H1 (cell line): ENCODE results near the gene ZNF550. TPM values are rescaled to one million over a fixed set of nuclear protein-coding genes. Genes with fewer than 3 reads are reported as not detected.

Experiments
- CTCF ChIA-PET: fragments of 300-600 bp; sonication (Branson Sonifier 250); formaldehyde crosslinking; loops from one replicate; lab custom pipeline; 2021; ENCODE audit not compliant: partially characterized antibody; lab: Charles Lee
- POLR2A ChIA-PET: fragments of 300-600 bp; sonication (Branson Sonifier 250); formaldehyde crosslinking; loops from one replicate; lab custom pipeline; 2021; ENCODE audit warnings: inconsistent platforms; ENCODE audit not compliant: partially characterized antibody; lab: Charles Lee
- DNase-seq, 2 experiments: peaks; one replicate each; pipeline versions ENCODE4 v3.0.0 to v3.0.0-alpha.2; 2010 to 2022; ENCODE audit warnings: low spot score in 2 of 2, low read depth in 1 of 2, mixed read lengths in 1 of 2
- FAIRE-seq: peaks from 2 replicates; lab custom pipeline; 2011; peaks lifted over from hg19 to GRCh38; lab: Jason Lieb, UNC
- H2AFZ ChIP-seq: 2 replicates; pipeline ENCODE4 v1.8.1; 2012; ENCODE audit warnings: low read length, inconsistent platforms
- H2AK5ac ChIP-seq: 2 replicates; pipeline ENCODE4 v1.6.1; 2013; ENCODE audit warnings: low read depth, low read length
- H2BK120ac ChIP-seq: replicated peaks from 2 replicates; pipeline ENCODE3; 2013; ENCODE audit warnings: low read depth, low read length, inconsistent platforms
- H2BK12ac ChIP-seq: 2 replicates; pipeline ENCODE4 v1.6.1; 2013; ENCODE audit warnings: low read depth, low read length
- H2BK15ac ChIP-seq: 2 replicates; pipeline ENCODE4 v1.6.1; 2013; ENCODE audit warnings: low read length
- H2BK20ac ChIP-seq: 2 replicates; pipeline ENCODE4 v1.6.1; 2013; ENCODE audit warnings: low read length
- H2BK5ac ChIP-seq: 2 replicates; pipeline ENCODE4 v1.6.1; 2013; ENCODE audit warnings: low read depth, low read length
- H3K14ac ChIP-seq: 2 replicates; pipeline ENCODE4 v1.6.1; 2013; ENCODE audit warnings: inconsistent platforms; ENCODE audit not compliant: insufficient read length
- H3K18ac ChIP-seq: 2 replicates; pipeline ENCODE4 v1.6.1; 2013; ENCODE audit warnings: low read length; ENCODE audit errors: extremely low read depth
- H3K23ac ChIP-seq: 2 replicates; pipeline ENCODE4 v1.6.1; 2013; ENCODE audit warnings: inconsistent platforms; ENCODE audit not compliant: insufficient read length
- H3K23me2 ChIP-seq: 2 replicates; pipeline ENCODE4 v1.6.1; 2013; ENCODE audit warnings: low read depth, low read length
- H3K27ac ChIP-seq: 2 replicates; pipeline ENCODE4 v1.6.1; 2011; ENCODE audit warnings: low read depth, low read length, inconsistent platforms
- H3K27me3 ChIP-seq, 4 experiments: replicated peaks in 1 of 4; 1 replicate in 1 of 4; 2 replicates in 3 of 4; pipeline versions ENCODE4 v1.6.1 to v1.8.1; 2011 to 2013; ENCODE audit warnings: low read length in 3 of 4, mild to moderate bottlenecking in 3 of 4, inconsistent platforms in 2 of 4, mixed read lengths in 2 of 4, moderate library complexity in 1 of 4; ENCODE audit not compliant: control insufficient read depth in 3 of 4, insufficient read depth in 3 of 4; ENCODE audit errors: extremely low read depth in 1 of 4
- H3K36me3 ChIP-seq, 4 experiments: 2 replicates each; pipeline versions ENCODE4 v1.6.1 to v1.8.1; 2011 to 2013; ENCODE audit warnings: mild to moderate bottlenecking in 4 of 4, low read length in 3 of 4, moderate library complexity in 2 of 4, control low read depth in 1 of 4, inconsistent platforms in 1 of 4; ENCODE audit not compliant: insufficient read depth in 4 of 4, control insufficient read depth in 2 of 4
- H3K4ac ChIP-seq: replicated peaks from 2 replicates; pipeline ENCODE3; 2013; ENCODE audit warnings: low read length, low read depth, mixed read lengths, inconsistent platforms; ENCODE audit not compliant: insufficient read length
- H3K4me1 ChIP-seq, 4 experiments: replicated peaks in 1 of 4; 1 replicate in 1 of 4; 2 replicates in 3 of 4; pipeline versions ENCODE4 v1.6.1 to v1.8.1; 2011 to 2013; ENCODE audit warnings: low read length in 3 of 4, inconsistent platforms in 2 of 4, mixed read lengths in 1 of 4; ENCODE audit not compliant: insufficient read depth in 4 of 4, control insufficient read depth in 3 of 4
- H3K4me2 ChIP-seq, 2 experiments: 2 replicates each; pipeline versions ENCODE4 v1.6.1 to v1.8.1; 2011 to 2013; ENCODE audit warnings: low read depth in 2 of 2, low read length in 2 of 2, control low read depth in 1 of 2, inconsistent platforms in 1 of 2, mild to moderate bottlenecking in 1 of 2; ENCODE audit not compliant: insufficient read depth in 1 of 2
- H3K4me3 ChIP-seq, 4 experiments: fragments of 200-600, 300-600 bp in 1 of 4; sonication (generic), shearing (Covaris generic), sonication (Bioruptor Twin) in 1 of 4; 2 replicates each; pipeline versions ENCODE4 v1.5.1 to v1.8.1; 2011 to 2016; ENCODE audit warnings: low read length in 4 of 4, low read depth in 3 of 4, control low read depth in 2 of 4, inconsistent platforms in 2 of 4, mild to moderate bottlenecking in 2 of 4, mixed read lengths in 1 of 4, moderate library complexity in 1 of 4; ENCODE audit not compliant: insufficient read depth in 2 of 4; ENCODE audit errors: extremely low read depth in 1 of 4
- H3K56ac ChIP-seq: replicated peaks from 2 replicates; pipeline ENCODE3; 2013; ENCODE audit warnings: low read depth, mild to moderate bottlenecking, mixed read lengths, low read length, inconsistent platforms; ENCODE audit not compliant: insufficient read length
- H3K79me1 ChIP-seq: 2 replicates; pipeline ENCODE4 v1.6.1; 2013; ENCODE audit warnings: low read depth, low read length, control low read depth
- H3K79me2 ChIP-seq, 2 experiments: 2 replicates each; pipeline versions ENCODE4 v1.6.1 to v1.8.1; 2012 to 2013; ENCODE audit warnings: low read length in 2 of 2, mild to moderate bottlenecking in 2 of 2, inconsistent platforms in 1 of 2; ENCODE audit not compliant: insufficient read depth in 2 of 2, control insufficient read depth in 1 of 2
- H3K9ac ChIP-seq, 4 experiments: replicated peaks in 1 of 4; 1 replicate in 1 of 4; 2 replicates in 3 of 4; pipeline versions ENCODE4 v1.6.1 to v1.8.1; 2011 to 2013; ENCODE audit warnings: low read depth in 3 of 4, low read length in 3 of 4, control low read depth in 2 of 4, mild to moderate bottlenecking in 2 of 4, moderate library complexity in 2 of 4, inconsistent platforms in 1 of 4; ENCODE audit errors: extremely low read depth in 1 of 4
- H3K9me3 ChIP-seq, 2 experiments: 2 replicates each; pipeline versions ENCODE4 v1.6.1 to v1.8.1; 2012 to 2013; ENCODE audit warnings: mild to moderate bottlenecking in 2 of 2, moderate library complexity in 2 of 2, control low read depth in 1 of 2, inconsistent platforms in 1 of 2, low read depth in 1 of 2, low read length in 1 of 2, mixed read lengths in 1 of 2; ENCODE audit not compliant: insufficient read depth in 2 of 2
- H4K20me1 ChIP-seq, 2 experiments: replicated peaks in 1 of 2; 2 replicates each; pipeline versions ENCODE3 to v1.8.1; 2011 to 2013; ENCODE audit warnings: inconsistent platforms in 2 of 2, low read length in 2 of 2, mild to moderate bottlenecking in 1 of 2; ENCODE audit not compliant: insufficient read depth in 2 of 2, control insufficient read depth in 1 of 2
- H4K5ac ChIP-seq: 2 replicates; pipeline ENCODE4 v1.6.1; 2013; ENCODE audit warnings: low read length, low read depth, mixed read lengths, inconsistent platforms; ENCODE audit not compliant: insufficient read length
- H4K8ac ChIP-seq: 2 replicates; pipeline ENCODE4 v1.8.0; 2013; ENCODE audit warnings: mild to moderate bottlenecking, moderate library complexity, low read length, inconsistent platforms; ENCODE audit not compliant: insufficient read depth; ENCODE audit errors: extremely low read depth
- H4K91ac ChIP-seq: replicated peaks from 2 replicates; pipeline ENCODE3; 2013; ENCODE audit warnings: low read length, mixed read lengths, inconsistent platforms; ENCODE audit not compliant: insufficient read length
- CBX5 ChIP-seq: fragments of 300-800, 300-1000 bp; sonication (generic); IDR thresholded peaks from 2 replicates; pipeline ENCODE4 v1.7.1; 2016; ENCODE audit warnings: antibody characterized with exemption, low read length, low read depth
- CHD2 ChIP-seq: IDR thresholded peaks from 2 replicates; pipeline ENCODE4 v1.6.1; 2012; ENCODE audit warnings: low read length, improper control_type of control experiment
- CREB1 ChIP-seq: IDR thresholded peaks from 2 replicates; pipeline ENCODE4 v1.6.1; 2012; ENCODE audit warnings: inconsistent platforms
- CTBP2 ChIP-seq: IDR thresholded peaks from 2 replicates; pipeline ENCODE4 v1.7.0; 2011; ENCODE audit warnings: borderline replicate concordance, mild to moderate bottlenecking, moderate library complexity, mixed read lengths, low read length; ENCODE audit not compliant: insufficient read depth, insufficient read length
- EP300 ChIP-seq, 2 experiments: IDR thresholded peaks; 1 replicate in 1 of 2; 2 replicates in 1 of 2; pipeline ENCODE4 v1.6.1; 2011 to 2012; ENCODE audit warnings: low read depth in 2 of 2, low read length in 2 of 2, mild to moderate bottlenecking in 2 of 2, borderline replicate concordance in 1 of 2, inconsistent platforms in 1 of 2, moderate library complexity in 1 of 2
- HDAC2 ChIP-seq, 2 experiments: fragments of 300-600 bp in 1 of 2; sonication (generic) in 1 of 2; IDR thresholded peaks; 2 replicates each; pipeline ENCODE4 v1.6.1; 2011 to 2012; ENCODE audit warnings: low read depth in 2 of 2, low read length in 2 of 2, mild to moderate bottlenecking in 2 of 2, moderate library complexity in 2 of 2, borderline replicate concordance in 1 of 2, inconsistent platforms in 1 of 2
- JUND ChIP-seq: IDR thresholded peaks from 2 replicates; pipeline ENCODE4 v1.6.1; 2011; ENCODE audit warnings: mild to moderate bottlenecking, improper control_type of control experiment, low read length
- POLR2AphosphoS5 ChIP-seq: IDR thresholded peaks from 2 replicates; pipeline ENCODE4 v1.6.1; 2011; ENCODE audit warnings: low read depth, low read length
- POU5F1 ChIP-seq: IDR thresholded peaks from 2 replicates; pipeline ENCODE4 v1.6.1; 2011; ENCODE audit warnings: low read depth, mild to moderate bottlenecking, low read length, moderate library complexity
- RFX5 ChIP-seq: IDR thresholded peaks from 2 replicates; pipeline ENCODE4 v1.6.1; 2011; ENCODE audit warnings: low read depth, low read length, improper control_type of control experiment, borderline replicate concordance
- SIN3A ChIP-seq, 2 experiments: IDR thresholded peaks in 1 of 2; conservative IDR thresholded peaks in 1 of 2; 2 replicates each; pipeline ENCODE4 v1.6.1; 2011 to 2012; ENCODE audit warnings: low read length in 2 of 2, improper control_type of control experiment in 1 of 2, low read depth in 1 of 2, mild to moderate bottlenecking in 1 of 2
- SUZ12 ChIP-seq: fragments of 200-600 bp; sonication (generic); IDR thresholded peaks from 2 replicates; pipeline ENCODE4 v1.6.1; 2012; ENCODE audit warnings: mild to moderate bottlenecking, inconsistent platforms, low read length, moderate library complexity, mixed read lengths
- ZNF274 ChIP-seq: IDR thresholded peaks from 2 replicates; pipeline ENCODE4 v1.7.0; 2012; ENCODE audit warnings: low read length, borderline replicate concordance; ENCODE audit errors: extremely low read depth
- WGBS, 2 experiments: shearing (Covaris generic) in 1 of 2; methylation state at CpG; one replicate each; pipeline versions ENCODE4 v1.1.6 to v1.1.7; 2013 to 2015; ENCODE audit warnings: low lambda C conversion rate in 2 of 2, mixed read lengths in 2 of 2, inconsistent platforms in 1 of 2, low coverage in 1 of 2, missing lambda C conversion rate in 1 of 2; ENCODE audit not compliant: insufficient replicate concordance in 2 of 2, insufficient coverage in 1 of 2, insufficient read length in 1 of 2; ENCODE audit errors: extremely low coverage in 1 of 2, missing lambda C conversion rate in 1 of 2; 5-methylcytosine and 5-hydroxymethylcytosine counted together
- polyA plus RNA-seq, 7 experiments: library from polyadenylated mRNA; depleted of rRNA in 3 of 7; stranded (reverse) in 5 of 7; unstranded in 2 of 7; fragments of >200 nt in 5 of 7; fragments of 200-250 nt in 2 of 7; gene quantifications; 1 replicate in 5 of 7; 2 replicates in 1 of 7; 4 replicates in 1 of 7; pipeline versions ENCODE4 v1.2.1 to v1.2.3, GENCODE V29; 2011 to 2013; ENCODE audit warnings: missing spikeins in 2 of 7, mixed read lengths in 2 of 7
- total RNA-seq: library from RNA; stranded (reverse); fragmentation: NEBNext Ultra II Directional; extraction: Animal tissue kit (Norgen Biotek cat#: 25700); gene quantifications from 2 replicates; pipeline ENCODE4 v1.2.1, GENCODE V29; 2021

The ZNF550 gene
- total and polyA plus RNA-seq, 2 of the 8 experiments (the other 6 are each of a cell fraction or from before 2014, with no cell fraction given), result 4.5 to 10.7 TPM

GRCh38 chr19:57560049-57560491 is 407 bp upstream of the ZNF550 start:
- Histone ChIP-seq H3K4me2 (peak overlapping the region; percentile 51 to 86; a peak in 3 of 4 replicates), H2AK5ac (no peak overlapping the region), H3K18ac (no peak overlapping the region), H3K36me3 (peaks cover 0 to 11% (median 3%) of the 10 kb centered on the region in 4 experiments; a peak in 4 of 8 replicates), H3K4me3 (peak overlapping the region; percentile 80 to 96 (median 94)), H3K14ac (no peak overlapping the region), H3K4ac (peak overlapping the region; percentile 46), H4K20me1 (peaks cover 4 to 7% of the 10 kb centered on the region in 2 experiments), H3K79me1 (peaks cover 5% of the 10 kb centered on the region), H3K27ac (no peak overlapping the region), H4K91ac (no peak overlapping the region), H3K4me1 (peaks cover 0 to 4% (median under 1%) of the 10 kb centered on the region in 4 experiments; a peak in 3 of 7 replicates), H2BK120ac (no peak overlapping the region), H2BK15ac (no peak overlapping the region), H2BK20ac (no peak overlapping the region), H4K5ac (no peak overlapping the region), H3K79me2 (peaks cover 0 to 20% of the 10 kb centered on the region in 2 experiments; a peak in 3 of 4 replicates), H2BK12ac (no peak overlapping the region), H4K8ac (peak overlapping the region; percentile 71; the same call in 1 of the 2 replicates), H3K27me3 (no peaks in the 10 kb centered on the region), H3K23ac (no peak overlapping the region), H3K9ac (no peak overlapping the region), H3K56ac (no peak overlapping the region), H3K23me2 (peaks cover 3% of the 10 kb centered on the region; the same call in 1 of the 2 replicates), H2AFZ (peak overlapping the region; percentile 77), H2BK5ac (no peak overlapping the region), H3K9me3 (peaks cover 21 to 33% of the 10 kb centered on the region in 2 experiments)
- no peak for FAIRE-seq
- DNase-seq, result no peak
- CTCF ChIA-PET, result no interaction called here
- WGBS, 2 experiments, result 86% methylated on average over 23 of the region's 23 CpGs; no CpG with 5 or more reads in 1 of the 2 experiments
- POLR2A ChIA-PET, result interaction anchor here (0.8 kb wide), 1 partner anchor 33 kb away, joined by 3 read pairs; the partner anchor contains the start of gene ZNF549
- no peak for TF ChIP-seq SIN3A (conservative IDR thresholded peaks at IDR 0.05 in 1 of 2, IDR thresholded peaks at IDR 0.05 in 1 of 2; ENCODE audit: low read depth in 1 of 2, low read length in 2 of 2)
- no peak for TF ChIP-seq SUZ12
- TF ChIP-seq CBX5, result no peak
- TF ChIP-seq RFX5, result no peak
- TF ChIP-seq ZNF274, result no peak
- TF ChIP-seq POU5F1, result no peak
- no peak for TF ChIP-seq CTBP2
- no peak for TF ChIP-seq JUND
- TF ChIP-seq CREB1, result no peak
- TF ChIP-seq EP300 (IDR thresholded peaks at IDR 0.05; ENCODE audit: borderline replicate concordance in 1 of 2, low read depth in 2 of 2, low read length in 2 of 2), result no peak
- no peak for TF ChIP-seq CHD2
- TF ChIP-seq HDAC2 (IDR thresholded peaks at IDR 0.05; ENCODE audit: borderline replicate concordance in 1 of 2, low read depth in 2 of 2, low read length in 2 of 2), result no peak
- TF ChIP-seq POLR2AphosphoS5, result no peak
